CD4-positive, alpha-beta T cell treated with Interleukin-15 for 1 hour (primary cell): ENCODE measurements around the gene SEC24C.
"Not testable (repeated sequence)": the region's sequence is repeated elsewhere in the genome, so short reads cannot be mapped to it uniquely, and the experiment has no call there.

Experiments
- DNase-seq: peaks from one replicate; pipeline ENCODE4 v3.0.0-alpha.2; 2020

Gene SEC24C

GRCh38 chr10:73732931-73733623, 11.1 kb upstream of the SEC24C start:
- DNase-seq: no peak

GRCh38 chr10:73734028-73734720, 10.0 kb upstream of the SEC24C start:
- DNase-seq: no peak

- DNase-seq: no peak
Measured at GRCh38 chr10:73734796-73735305, 9.3 kb upstream of the SEC24C start.

- not testable (repeated sequence) for DNase-seq
Measured at GRCh38 chr10:73740501-73741254, 3.5 kb upstream of the SEC24C start.

- DNase-seq: no peak
Measured at GRCh38 chr10:73742454-73742734, 1.8 kb upstream of the SEC24C start.

- DNase-seq: no peak
Measured at GRCh38 chr10:73743327-73743904, 756 bp upstream of the SEC24C start.

- DNase-seq: peak; percentile 54
Measured at GRCh38 chr10:73744664-73744975, 448 bp downstream of the SEC24C start.

GRCh38 chr10:73746721-73747120, 2.5 kb downstream of the SEC24C start:
- DNase-seq: no peak

GRCh38 chr10:73750819-73751218, 6.6 kb downstream of the SEC24C start:
- no peak for DNase-seq

- no peak for DNase-seq
Measured at GRCh38 chr10:73756183-73756582, 12.0 kb downstream of the SEC24C start.

GRCh38 chr10:73758704-73759511, 14.7 kb downstream of the SEC24C start:
- no peak for DNase-seq

- peak; percentile 80 for DNase-seq
Measured at GRCh38 chr10:73759512-73760115, 15.4 kb downstream of the SEC24C start.

GRCh38 chr10:73761781-73762180, 17.6 kb downstream of the SEC24C start:
- DNase-seq: no peak

GRCh38 chr10:73762915-73763314, 18.7 kb downstream of the SEC24C start:
- no peak for DNase-seq

GRCh38 chr10:73763343-73763742, 19.2 kb downstream of the SEC24C start:
- peak; percentile 50 for DNase-seq

- DNase-seq: no peak
Measured at GRCh38 chr10:73765066-73765465, 20.9 kb downstream of the SEC24C start.

- peak; percentile 56 for DNase-seq
Measured at GRCh38 chr10:73768881-73769280, 24.7 kb downstream of the SEC24C start.

- DNase-seq: no peak
Measured at GRCh38 chr10:73769396-73769795, 25.2 kb downstream of the SEC24C start.

GRCh38 chr10:73771722-73772280, 27.6 kb downstream of the SEC24C start:
- DNase-seq: peak; percentile 80

- peak; percentile 88 for DNase-seq
Measured at GRCh38 chr10:73772281-73773151, 28.3 kb downstream of the SEC24C start.
